ENCODE measurements around the gene NFIX.

The NFIX gene

GRCh38 chr19:13078897-13079541 is 83.7 kb downstream of the NFIX start:
- peak; percentile 79 for DNase-seq

GRCh38 chr19:13079542-13079986 is 84.3 kb downstream of the NFIX start:
- DNase-seq: peak; percentile 71

GRCh38 chr19:13082192-13083007 is 87.1 kb downstream of the NFIX start:
- peak; percentile 91 for DNase-seq

- DNase-seq: no peak
These were observed 87.7 kb downstream of the NFIX start for GRCh38 chr19:13083008-13083404.

GRCh38 chr19:13083627-13084026 is 88.4 kb downstream of the NFIX start:
- peak; percentile 50 for DNase-seq

GRCh38 chr19:13085666-13086065 is 90.4 kb downstream of the NFIX start:
- DNase-seq: no peak

- no peak for DNase-seq
These were observed 91.1 kb downstream of the NFIX start for GRCh38 chr19:13086341-13086740.

- no peak for DNase-seq
These were observed 92.0 kb downstream of the NFIX start for GRCh38 chr19:13087295-13087694.

GRCh38 chr19:13087795-13088537 is 92.7 kb downstream of the NFIX start:
- no peak for DNase-seq

- DNase-seq: no peak
These were observed 94.0 kb downstream of the NFIX start for GRCh38 chr19:13089139-13089856.

- DNase-seq: no peak
These were observed 94.7 kb downstream of the NFIX start for GRCh38 chr19:13089857-13090507.

- no peak for DNase-seq
These were observed 95.4 kb downstream of the NFIX start for GRCh38 chr19:13090511-13091231.

- no peak for DNase-seq
These were observed 96.3 kb downstream of the NFIX start for GRCh38 chr19:13091400-13092157.

GRCh38 chr19:13092158-13092543 is 96.9 kb downstream of the NFIX start:
- no peak for DNase-seq

GRCh38 chr19:13092606-13093235 is 97.4 kb downstream of the NFIX start:
- DNase-seq: no peak

GRCh38 chr19:13093407-13094105 is 98.3 kb downstream of the NFIX start:
- peak; percentile 68 for DNase-seq

GRCh38 chr19:13094106-13094504 is 98.8 kb downstream of the NFIX start:
- DNase-seq: no peak

- DNase-seq: no peak
These were observed 99.6 kb downstream of the NFIX start for GRCh38 chr19:13094771-13095392.

GRCh38 chr19:13095393-13095784 is 100.1 kb downstream of the NFIX start:
- no peak for DNase-seq
